Endothelial cell of umbilical vein (primary cell): Measurements from ENCODE around the gene FRMD4A. TPM values are rescaled to one million over a fixed set of nuclear protein-coding genes. Genes with fewer than 3 reads are reported as not detected.

ENCODE experiments used
- BruUV-seq: library from RNA; stranded (reverse); fragments of 400-500 nt; replicated peaks from 2 replicates; lab custom pipeline; 2021; lab: Mats Ljungman, UMichigan
- CTCF ChIA-PET: fragments of 300-600, 350-600 bp; sonication (Branson Sonifier 250); formaldehyde crosslinking; loops from one replicate; lab custom pipeline; 2021; ENCODE audit warnings: antibody characterized with exemption, inconsistent platforms; lab: Charles Lee
- POLR2A ChIA-PET: fragments of 300-600, 350-600 bp; sonication (Branson Sonifier 250); formaldehyde crosslinking; loops from one replicate; lab custom pipeline; 2021; ENCODE audit warnings: antibody characterized with exemption, inconsistent platforms; lab: Charles Lee
- DNase-seq: peaks from one replicate; pipeline ENCODE4 v3.0.0-alpha.2; 2011; ENCODE audit warnings: low read depth, low spot score
- FAIRE-seq: peaks from 2 replicates; lab custom pipeline; 2011; peaks lifted over from hg19 to GRCh38; lab: Jason Lieb, UNC
- H2AFZ ChIP-seq: 2 replicates; pipeline ENCODE4 v1.6.0; 2012; ENCODE audit warnings: low read depth, low read length, control low read depth, inconsistent platforms
- H3K27ac ChIP-seq: 2 replicates; pipeline ENCODE4 v1.5.1; 2011; ENCODE audit warnings: low read depth, mild to moderate bottlenecking, control low read depth, low read length, moderate library complexity; ENCODE audit not compliant: insufficient read depth
- H3K27me3 ChIP-seq, 2 experiments: 2 replicates each; pipeline versions ENCODE4 v1.6.0 to v1.6.1; 2011; ENCODE audit warnings: low read length in 2 of 2, mixed read lengths in 1 of 2; ENCODE audit not compliant: control insufficient read depth in 2 of 2, insufficient read depth in 2 of 2
- H3K36me3 ChIP-seq, 2 experiments: 2 replicates in 1 of 2; 3 replicates in 1 of 2; pipeline ENCODE4 v1.5.1; 2011; ENCODE audit warnings: low read length in 2 of 2, mild to moderate bottlenecking in 1 of 2, moderate library complexity in 1 of 2; ENCODE audit not compliant: control insufficient read depth in 2 of 2, insufficient read depth in 2 of 2; ENCODE audit errors: extremely low read depth in 1 of 2
- H3K4me1 ChIP-seq: 3 replicates; pipeline ENCODE4 v1.5.1; 2011; ENCODE audit warnings: mild to moderate bottlenecking, low read length; ENCODE audit not compliant: control insufficient read depth, insufficient read depth; ENCODE audit errors: extremely low read depth
- H3K4me2 ChIP-seq: 2 replicates; pipeline ENCODE4 v1.6.1; 2011; ENCODE audit warnings: low read length, control low read depth, mixed read lengths; ENCODE audit not compliant: insufficient read depth
- H3K4me3 ChIP-seq, 3 experiments: fragments of 200-600 bp in 1 of 3; sonication (generic), shearing (Covaris generic) in 1 of 3; replicated peaks in 1 of 3; 2 replicates each; pipeline ENCODE4 v1.5.1; 2011 to 2016; ENCODE audit warnings: control low read depth in 3 of 3, low read length in 3 of 3, mild to moderate bottlenecking in 2 of 3, inconsistent platforms in 1 of 3, low read depth in 1 of 3, moderate library complexity in 1 of 3; ENCODE audit not compliant: insufficient read depth in 1 of 3
- H3K79me2 ChIP-seq: 2 replicates; pipeline ENCODE4 v1.6.0; 2012; ENCODE audit warnings: low read length, inconsistent platforms; ENCODE audit not compliant: control insufficient read depth, insufficient read depth
- H3K9ac ChIP-seq: replicated peaks from 2 replicates; pipeline ENCODE3; 2011; ENCODE audit warnings: low read length, control low read depth; ENCODE audit not compliant: insufficient read depth; ENCODE audit errors: extremely low read depth
- H3K9me1 ChIP-seq: replicated peaks from 3 replicates; pipeline ENCODE4 v1.6.0; 2011; ENCODE audit warnings: mild to moderate bottlenecking, low read length; ENCODE audit not compliant: control insufficient read depth, insufficient read depth; ENCODE audit errors: extremely low read depth
- H3K9me3 ChIP-seq: replicated peaks from 2 replicates; pipeline ENCODE4 v1.5.1; 2012; ENCODE audit warnings: low read length, inconsistent platforms; ENCODE audit not compliant: control insufficient read depth, insufficient read depth
- H4K20me1 ChIP-seq: replicated peaks from 2 replicates; pipeline ENCODE3; 2011; ENCODE audit warnings: mild to moderate bottlenecking, low read length; ENCODE audit not compliant: control insufficient read depth, insufficient read depth; ENCODE audit errors: extremely low read depth
- CTCF ChIP-seq, 2 donors: IDR thresholded peaks; 1 replicate in 1 of 2; 2 replicates in 1 of 2; pipeline ENCODE4 v1.5.1; 2011; ENCODE audit warnings: low read length in 2 of 2, mild to moderate bottlenecking in 2 of 2, moderate library complexity in 2 of 2, control low read depth in 1 of 2, inconsistent platforms in 1 of 2, low read depth in 1 of 2; ENCODE audit not compliant: insufficient read depth in 1 of 2; ENCODE audit errors: extremely low read depth in 1 of 2
- EZH2 ChIP-seq: IDR thresholded peaks from 2 replicates; pipeline ENCODE4 v1.6.1; 2012; ENCODE audit warnings: borderline replicate concordance, low read depth, mild to moderate bottlenecking, moderate library complexity, low read length, inconsistent platforms; ENCODE audit not compliant: severe bottlenecking
- FOS ChIP-seq: IDR thresholded peaks from 2 replicates; pipeline ENCODE4 v1.6.1; 2011; ENCODE audit warnings: mild to moderate bottlenecking, low read length, moderate library complexity, borderline replicate concordance; ENCODE audit not compliant: insufficient read depth
- GATA2 ChIP-seq: IDR thresholded peaks from 2 replicates; pipeline ENCODE4 v1.7.0; 2011; ENCODE audit warnings: low read depth, mild to moderate bottlenecking, moderate library complexity, mixed read lengths, low read length; ENCODE audit not compliant: insufficient read length, insufficient read depth
- JUN ChIP-seq: IDR thresholded peaks from 2 replicates; pipeline ENCODE4 v1.6.1; 2011; ENCODE audit warnings: borderline replicate concordance, low read depth; ENCODE audit not compliant: insufficient read length, insufficient read depth
- MAX ChIP-seq: IDR thresholded peaks from 2 replicates; pipeline ENCODE4 v1.6.1; 2011; ENCODE audit not compliant: insufficient read depth, insufficient read length
- MYC ChIP-seq: IDR thresholded peaks from one replicate; pipeline ENCODE4 v1.6.1; 2011; ENCODE audit warnings: mild to moderate bottlenecking, low read depth, low read length
- POLR2A ChIP-seq: IDR thresholded peaks from 2 replicates; pipeline ENCODE4 v1.6.1; 2012; ENCODE audit warnings: low read depth, mild to moderate bottlenecking, control low read depth, low read length
- POLR2AphosphoS5 ChIP-seq: IDR thresholded peaks from 2 replicates; pipeline ENCODE4 v1.6.1; 2012; ENCODE audit warnings: low read depth, mild to moderate bottlenecking, control low read depth, low read length, moderate library complexity; ENCODE audit not compliant: insufficient read depth
- dilution Hi-C: fragments of 300-500 bp; cut with MboI; formaldehyde crosslinking; loops from one replicate; pipeline ENCODE4 v1.15.0; 2019; ENCODE audit warnings: low sequenced_read_pairs; ENCODE audit not compliant: extremely low pct_ligation_motif_present
- intact Hi-C: fragments of 100-400 bp; cut with micrococcal nuclease; formaldehyde crosslinking; loops from one replicate; pipeline ENCODE4 v1.10.0; 2022
- polyA plus RNA-seq, 4 experiments: library from polyadenylated mRNA; depleted of rRNA in 3 of 4; stranded (reverse) in 3 of 4; unstranded in 1 of 4; fragments of >200 nt; gene quantifications; 2 replicates each; pipeline versions ENCODE4 v1.2.1 to v1.2.3, GENCODE V29; 2011 to 2012; ENCODE audit warnings: missing spikeins in 1 of 4
- total RNA-seq: library from RNA; stranded (reverse); gene quantifications from 2 replicates; pipeline ENCODE4 v1.2.3, GENCODE V29; 2021

FRMD4A gene
- total and polyA plus RNA-seq, 2 donors (not counting 3 experiments of a cell fraction or from before 2014, with no cell fraction given), result 123 to 148 TPM

GRCh38 chr10:14071956-14072355 lies 258.8 kb downstream of the FRMD4A start:
- no peaks in the 10 kb centered on the region for H3K9me1 ChIP-seq
- no peaks in the 10 kb centered on the region for H3K79me2 ChIP-seq
- no peak overlapping the region for H2AFZ ChIP-seq
- H3K9me3 ChIP-seq, result no peaks in the 10 kb centered on the region
- dilution Hi-C loops (no loop called here), intact Hi-C loops (loop anchor here (5.0 kb wide), 1 partner anchor 210 kb away; no protein-coding TSS in a partner anchor)
- no peaks in the 10 kb centered on the region for H4K20me1 ChIP-seq
- POLR2A ChIA-PET, result no interaction called here
- no peak for FAIRE-seq
- H3K27me3 ChIP-seq, result no peaks in the 10 kb centered on the region
- peaks cover 43% of the 10 kb centered on the region for H3K4me1 ChIP-seq
- no peaks in the 10 kb centered on the region for H3K36me3 ChIP-seq
- peak overlapping the region; percentile 60 for H3K4me2 ChIP-seq
- H3K9ac ChIP-seq, result no peak overlapping the region
- H3K4me3 ChIP-seq, result no peak overlapping the region
- TF ChIP-seq FOS (no peak), CTCF (IDR thresholded peaks at IDR 0.05; ENCODE audit: extremely low read depth in 1 of 2, insufficient read depth in 1 of 2, low read depth in 1 of 2, low read length in 2 of 2) (no peak), POLR2AphosphoS5 (no peak), POLR2A (no peak), EZH2 (no peak), MAX (no peak), JUN (no peak), GATA2 (no peak), MYC (no peak)
- CTCF ChIA-PET, result interaction anchor here (0.8 to 3.4 kb wide), 4 partner anchors 9 to 75 kb away, joined by 3 to 24 read pairs (median 4); no protein-coding TSS in a partner anchor
- H3K27ac ChIP-seq, result peak overlapping the region; percentile 81
- no TSS peak for BruUV-seq
- no peak for DNase-seq
